ENCODE results near the gene TPRA1. TPM values are rescaled to one million over a fixed set of nuclear protein-coding genes. Genes with fewer than 3 reads are reported as not detected.
A peak's percentile ranks its signal among the peaks of the same experiment; 100 is the strongest.

TPRA1 gene
- total RNA-seq, 1 donor from 2014 or later, result 21.2 TPM

DNA sequence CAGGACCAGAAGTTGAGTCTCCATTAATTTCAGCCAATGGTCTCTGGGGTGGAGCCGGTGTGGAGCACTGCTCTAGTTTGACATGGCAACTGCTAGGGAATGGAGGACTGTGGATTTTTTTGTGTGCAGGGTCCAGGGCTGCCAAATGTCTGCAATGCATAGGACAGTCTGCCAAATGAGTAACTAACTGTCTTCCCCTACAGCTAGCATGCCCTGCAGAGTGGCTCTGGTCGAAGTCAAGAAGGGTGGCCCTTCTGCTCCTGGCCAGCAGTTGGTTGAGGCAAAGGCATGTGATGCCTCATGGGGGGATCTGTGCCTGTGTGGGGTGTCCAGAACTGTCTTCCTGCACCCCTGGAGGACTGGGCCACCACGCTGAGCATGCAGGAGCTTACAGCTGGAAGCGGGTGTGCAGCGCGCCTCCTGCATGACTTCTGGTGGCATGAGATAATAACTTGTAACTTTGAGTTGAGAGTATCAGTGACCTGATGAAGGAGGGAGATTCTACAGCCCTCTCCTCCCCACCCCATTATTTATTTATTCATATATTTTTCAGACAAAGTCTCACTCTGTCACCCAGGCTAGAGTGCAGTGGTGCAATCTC, 4.6 kb downstream of the TPRA1 start:
- Mint-ChIP-seq H3K9me3 (ENCODE audit: unreplicated experiment) (peaks cover 7% of the 10 kb centered on the region), H3K4me3 (ENCODE audit: unreplicated experiment) (no peak overlapping the region)

DNA sequence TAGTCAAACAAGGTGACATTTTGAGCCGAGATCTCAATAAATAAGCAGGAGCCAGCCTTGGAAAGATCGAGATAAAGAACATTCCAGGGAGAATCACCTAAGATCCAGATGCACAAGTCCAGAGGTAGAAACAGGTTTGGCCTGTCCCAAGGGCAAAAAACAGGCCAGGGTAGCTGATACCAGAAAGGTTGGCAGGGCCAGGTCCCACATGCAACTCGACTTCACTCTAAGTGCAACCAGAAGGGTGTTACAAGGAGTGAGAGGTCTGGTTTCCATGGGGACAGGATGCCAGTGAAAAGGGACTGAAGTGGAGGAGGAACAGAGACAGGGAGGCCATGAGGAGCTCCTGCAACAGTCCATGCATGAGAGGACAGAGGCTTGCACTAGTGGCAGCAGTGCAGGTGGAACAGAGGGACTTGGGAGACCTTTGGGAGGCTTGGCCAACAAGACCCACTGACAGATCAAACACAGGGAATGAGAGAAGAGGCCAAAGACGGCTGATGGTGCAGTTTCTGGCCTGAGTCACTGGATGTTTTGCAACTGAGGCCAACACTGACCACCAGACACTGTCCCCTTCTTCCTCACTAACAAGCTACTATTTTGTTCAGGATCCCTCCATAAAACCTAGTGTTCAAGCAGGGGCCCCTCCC, 5.2 kb downstream of the TPRA1 start:
- peaks cover 6% of the 10 kb centered on the region for H3K9me3 Mint-ChIP-seq (ENCODE audit: unreplicated experiment)
- peak overlapping the region; percentile 13 for H3K4me3 Mint-ChIP-seq (ENCODE audit: unreplicated experiment)
- no peaks in the 10 kb centered on the region for H3K36me3 Mint-ChIP-seq (ENCODE audit: unreplicated experiment)
- peaks cover 11% of the 10 kb centered on the region for H3K4me1 Mint-ChIP-seq (ENCODE audit: low read depth, unreplicated experiment)
- no peak for DNase-seq
- peaks cover 12% of the 10 kb centered on the region for H3K27me3 Mint-ChIP-seq (ENCODE audit: unreplicated experiment)
- TF ChIP-seq, protein P1, sequence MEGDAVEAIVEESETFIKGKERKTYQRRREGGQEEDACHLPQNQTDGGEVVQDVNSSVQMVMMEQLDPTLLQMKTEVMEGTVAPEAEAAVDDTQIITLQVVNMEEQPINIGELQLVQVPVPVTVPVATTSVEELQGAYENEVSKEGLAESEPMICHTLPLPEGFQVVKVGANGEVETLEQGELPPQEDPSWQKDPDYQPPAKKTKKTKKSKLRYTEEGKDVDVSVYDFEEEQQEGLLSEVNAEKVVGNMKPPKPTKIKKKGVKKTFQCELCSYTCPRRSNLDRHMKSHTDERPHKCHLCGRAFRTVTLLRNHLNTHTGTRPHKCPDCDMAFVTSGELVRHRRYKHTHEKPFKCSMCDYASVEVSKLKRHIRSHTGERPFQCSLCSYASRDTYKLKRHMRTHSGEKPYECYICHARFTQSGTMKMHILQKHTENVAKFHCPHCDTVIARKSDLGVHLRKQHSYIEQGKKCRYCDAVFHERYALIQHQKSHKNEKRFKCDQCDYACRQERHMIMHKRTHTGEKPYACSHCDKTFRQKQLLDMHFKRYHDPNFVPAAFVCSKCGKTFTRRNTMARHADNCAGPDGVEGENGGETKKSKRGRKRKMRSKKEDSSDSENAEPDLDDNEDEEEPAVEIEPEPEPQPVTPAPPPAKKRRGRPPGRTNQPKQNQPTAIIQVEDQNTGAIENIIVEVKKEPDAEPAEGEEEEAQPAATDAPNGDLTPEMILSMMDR (IDR thresholded peaks at IDR 0.05; ENCODE audit: partially characterized antibody, unreplicated experiment), result no peak
- H3K27ac Mint-ChIP-seq (ENCODE audit: unreplicated experiment), result no peak overlapping the region

More for the DNA sequence above, 4.6 kb downstream of the TPRA1 start:
- TF ChIP-seq, protein P1 (IDR thresholded peaks at IDR 0.05; ENCODE audit: partially characterized antibody, unreplicated experiment), result no peak
- H3K4me1 Mint-ChIP-seq (ENCODE audit: low read depth, unreplicated experiment), result peaks cover 11% of the 10 kb centered on the region
- no peak overlapping the region for H3K27ac Mint-ChIP-seq (ENCODE audit: unreplicated experiment)
- peaks cover 9% of the 10 kb centered on the region for H3K27me3 Mint-ChIP-seq (ENCODE audit: unreplicated experiment)
- H3K36me3 Mint-ChIP-seq (ENCODE audit: unreplicated experiment), result no peaks in the 10 kb centered on the region
- DNase-seq, result no peak

DNA sequence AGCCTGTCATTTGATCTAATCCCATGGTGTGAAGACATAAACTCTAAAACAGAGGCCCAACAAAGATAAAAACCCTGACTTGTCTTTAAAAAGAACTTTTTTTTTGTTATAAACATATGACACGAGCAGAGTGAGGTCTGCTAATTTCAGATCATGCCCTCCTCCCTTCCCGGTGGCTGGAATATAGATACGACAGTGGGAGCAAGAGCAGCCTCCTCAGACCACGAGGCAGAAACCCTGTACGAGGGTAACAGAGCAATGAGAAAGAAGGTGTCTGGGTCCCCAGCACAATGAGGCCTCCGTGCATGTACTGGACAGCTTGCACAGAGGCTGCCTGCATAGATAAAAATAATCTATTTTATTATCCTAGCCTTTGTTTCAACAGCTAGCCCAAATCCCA, 5.8 kb downstream of the TPRA1 start:
- H3K27me3 Mint-ChIP-seq (ENCODE audit: unreplicated experiment), result peaks cover 12% of the 10 kb centered on the region
- no peak overlapping the region for H3K4me3 Mint-ChIP-seq (ENCODE audit: unreplicated experiment)
- peaks cover 11% of the 10 kb centered on the region for H3K4me1 Mint-ChIP-seq (ENCODE audit: low read depth, unreplicated experiment)
- no peaks in the 10 kb centered on the region for H3K36me3 Mint-ChIP-seq (ENCODE audit: unreplicated experiment)
- peaks cover 6% of the 10 kb centered on the region for H3K9me3 Mint-ChIP-seq (ENCODE audit: unreplicated experiment)
- TF ChIP-seq, protein P1 (IDR thresholded peaks at IDR 0.05; ENCODE audit: partially characterized antibody, unreplicated experiment), result no peak
- peak overlapping the region; percentile 78 for H3K27ac Mint-ChIP-seq (ENCODE audit: unreplicated experiment)
- DNase-seq, result no peak

DNA sequence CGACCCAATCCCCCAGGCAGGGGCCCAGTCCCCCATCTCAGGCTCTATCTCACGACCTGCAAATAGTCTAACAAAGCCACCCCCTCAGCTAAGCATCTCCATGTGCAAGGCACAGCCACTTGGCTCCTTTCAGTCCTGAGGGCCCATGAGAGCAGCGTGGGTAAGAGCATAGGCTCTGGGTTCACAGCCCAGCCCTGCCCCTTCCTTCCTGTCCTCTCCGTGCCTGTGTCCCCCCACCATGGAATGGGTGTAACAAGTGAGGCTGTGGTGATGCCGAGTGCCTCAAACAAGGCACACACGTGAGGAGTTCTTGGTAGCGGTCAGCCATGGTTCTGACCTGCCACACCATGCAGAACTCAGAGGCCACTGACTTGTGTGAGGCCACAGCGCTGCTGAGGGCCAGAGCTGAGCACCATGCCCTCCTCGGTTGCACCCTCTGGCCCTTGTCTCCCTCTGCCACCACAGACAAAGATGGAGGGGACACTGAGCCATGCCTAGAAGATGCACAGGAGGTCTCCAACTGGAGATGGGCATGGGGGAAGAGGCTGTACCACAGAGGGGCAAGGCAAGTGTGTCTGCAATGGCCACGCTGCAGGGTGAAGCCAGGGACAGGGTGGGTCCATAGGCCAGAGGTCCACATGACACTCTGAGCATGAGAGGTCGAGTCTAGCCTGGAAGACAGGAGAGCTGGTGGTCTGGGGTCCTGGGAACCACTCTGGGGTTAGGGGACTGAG, 10.0 kb downstream of the TPRA1 start:
- Mint-ChIP-seq H3K27ac (ENCODE audit: unreplicated experiment) (no peak overlapping the region), H3K36me3 (ENCODE audit: unreplicated experiment) (peaks cover 4% of the 10 kb centered on the region), H3K9me3 (ENCODE audit: unreplicated experiment) (peaks cover 9% of the 10 kb centered on the region), H3K27me3 (ENCODE audit: unreplicated experiment) (peaks cover 13% of the 10 kb centered on the region), H3K4me1 (ENCODE audit: low read depth, unreplicated experiment) (peaks cover 7% of the 10 kb centered on the region), H3K4me3 (ENCODE audit: unreplicated experiment) (no peak overlapping the region)
- TF ChIP-seq, protein P1 (IDR thresholded peaks at IDR 0.05; ENCODE audit: partially characterized antibody, unreplicated experiment), result no peak
- no peak for DNase-seq

DNA sequence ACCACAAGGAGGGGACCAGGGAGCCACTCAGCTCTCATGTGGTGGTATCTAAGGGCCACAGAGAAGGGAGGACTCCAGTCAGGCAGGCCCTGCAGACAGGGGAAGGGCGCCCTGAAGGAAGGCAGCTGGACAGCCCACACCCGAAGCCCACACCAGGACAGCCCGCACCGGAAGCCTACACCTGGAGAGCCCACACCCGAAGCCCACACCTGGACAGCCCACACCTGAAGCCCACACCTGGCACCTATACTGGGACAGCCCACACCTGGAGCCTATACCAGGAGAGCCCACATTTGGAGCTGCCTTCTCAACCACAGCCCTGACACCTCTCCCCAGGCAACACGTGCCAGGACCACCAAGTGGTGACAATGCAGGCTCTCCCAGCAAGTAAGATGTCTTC, 11.7 kb downstream of the TPRA1 start:
- Mint-ChIP-seq H3K36me3 (ENCODE audit: unreplicated experiment) (peaks cover 4% of the 10 kb centered on the region), H3K9me3 (ENCODE audit: unreplicated experiment) (peaks cover 13% of the 10 kb centered on the region), H3K27me3 (ENCODE audit: unreplicated experiment) (peaks cover 11% of the 10 kb centered on the region), H3K27ac (ENCODE audit: unreplicated experiment) (no peak overlapping the region), H3K4me1 (ENCODE audit: low read depth, unreplicated experiment) (peaks cover 6% of the 10 kb centered on the region), H3K4me3 (ENCODE audit: unreplicated experiment) (no peak overlapping the region)
- DNase-seq, result no peak
- TF ChIP-seq, protein P1 (IDR thresholded peaks at IDR 0.05; ENCODE audit: partially characterized antibody, unreplicated experiment), result no peak

Data from glutamatergic neuron (in vitro differentiated cells).